AG04450 (cell line): ENCODE data around the gene PTTG2. TPM values are rescaled to one million over a fixed set of nuclear protein-coding genes. Genes with fewer than 3 reads are reported as not detected.
"Not testable (repeated sequence)": the region's sequence is repeated elsewhere in the genome, so short reads cannot be mapped to it uniquely, and the experiment has no call there.

Source experiments
- CTCF ChIA-PET: fragments of 300-600, 350-600 bp; formaldehyde crosslinking; extraction: SDS; loops from one replicate; lab custom pipeline; 2022; ENCODE audit warnings: antibody characterized with exemption, inconsistent platforms; lab: Charles Lee
- POLR2A ChIA-PET: fragments of 350-600 bp; formaldehyde crosslinking; extraction: SDS; loops from one replicate; lab custom pipeline; 2021; ENCODE audit warnings: antibody characterized with exemption, inconsistent platforms; lab: Yijun Ruan, JAX
- DNase-seq: peaks from one replicate; pipeline ENCODE4 v3.0.0-alpha.2; 2011; ENCODE audit warnings: low read depth, low spot score
- H3K27ac ChIP-seq: one replicate; pipeline ENCODE4 v1.5.1; 2012; ENCODE audit warnings: low read depth, low read length, control low read depth
- H3K27me3 ChIP-seq: one replicate; pipeline ENCODE4 v1.6.0; 2012; ENCODE audit warnings: low read length; ENCODE audit not compliant: control insufficient read depth, insufficient read depth
- H3K4me3 ChIP-seq: 2 replicates; pipeline ENCODE4 v1.5.1; 2011; ENCODE audit warnings: mild to moderate bottlenecking, low read depth, low read length, control low read depth
- H3K9me3 ChIP-seq: 2 replicates; pipeline ENCODE4 v1.5.1; 2012; ENCODE audit warnings: low read length; ENCODE audit not compliant: control insufficient read depth, insufficient read depth
- CTCF ChIP-seq: IDR thresholded peaks from 2 replicates; pipeline ENCODE4 v1.5.1; 2011; ENCODE audit warnings: low read depth, low read length, control low read depth, inconsistent platforms
- polyA minus RNA-seq: library from RNA; depleted of rRNA, polyadenylated mRNA; stranded (reverse); fragments of >200 nt; gene quantifications from 2 replicates; pipeline ENCODE4 v1.2.3, GENCODE V29; 2011; rRNA and poly(A)+ RNA removed
- polyA plus RNA-seq: library from polyadenylated mRNA; depleted of rRNA; stranded (reverse); fragments of >200 nt; gene quantifications from 2 replicates; pipeline ENCODE4 v1.2.3, GENCODE V29; 2011; rRNA removed

PTTG2 gene
- not detected in 2 replicates for polyA plus RNA-seq
- polyA minus RNA-seq = not detected in 2 replicates

GRCh38 chr4:37960098-37960497, at the start of gene PTTG2:
Gene PTTG2 (plus strand): TSS chr4:37960398. CDS start chr4:37960435, 37 bp downstream.
- no peak within 1 kb of the TSS for H3K27ac ChIP-seq
- H3K9me3 ChIP-seq = no peaks in the 10 kb centered on the region; the same call in 1 of the 2 replicates
- H3K27me3 ChIP-seq = peaks cover 7% of the 10 kb centered on the region
- no peak for DNase-seq
- CTCF ChIA-PET = no interaction called here
- H3K4me3 ChIP-seq = no peak within 1 kb of the TSS
- POLR2A ChIA-PET = no interaction called here
- no peak for TF ChIP-seq CTCF

GRCh38 chr4:37914539-37914938, 45.7 kb upstream of the PTTG2 start:
- Histone ChIP-seq H3K4me3 (no peak overlapping the region), H3K9me3 (no peaks in the 10 kb centered on the region), H3K27me3 (peaks cover 4% of the 10 kb centered on the region), H3K27ac (no peak overlapping the region)
- CTCF ChIA-PET = interaction anchor here (0.6 kb wide), 1 partner anchor 89 kb away, joined by 3 read pairs; no protein-coding TSS in a partner anchor
- no peak for DNase-seq
- no peak for TF ChIP-seq CTCF
- POLR2A ChIA-PET = no interaction called here

- DNase-seq = no peak
- Histone ChIP-seq H3K27me3 (peaks cover 4% of the 10 kb centered on the region), H3K4me3 (no peak overlapping the region), H3K27ac (no peak overlapping the region), H3K9me3 (no peaks in the 10 kb centered on the region)
- no peak for TF ChIP-seq CTCF
- ChIA-PET POLR2A (no interaction called here), CTCF (interaction anchor here (1.1 kb wide), 1 partner anchor 18 kb away, joined by 3 read pairs; no protein-coding TSS in a partner anchor)
Observed at GRCh38 chr4:37917388-37917787, 42.8 kb upstream of the PTTG2 start.

GRCh38 chr4:37918653-37919052, 41.5 kb upstream of the PTTG2 start:
- H3K9me3 ChIP-seq = no peaks in the 10 kb centered on the region
- H3K27ac ChIP-seq = no peak overlapping the region
- no peak for DNase-seq
- POLR2A ChIA-PET = no interaction called here
- peaks cover 4% of the 10 kb centered on the region for H3K27me3 ChIP-seq
- no peak for TF ChIP-seq CTCF
- CTCF ChIA-PET = interaction anchor here (1.1 kb wide), 1 partner anchor 17 kb away, joined by 3 read pairs; no protein-coding TSS in a partner anchor
- H3K4me3 ChIP-seq = no peak overlapping the region

- ChIA-PET CTCF (no interaction called here), POLR2A (no interaction called here)
- no peak overlapping the region for H3K4me3 ChIP-seq
- no peak for DNase-seq
- H3K27me3 ChIP-seq = peaks cover 9% of the 10 kb centered on the region
- H3K9me3 ChIP-seq = no peaks in the 10 kb centered on the region
- TF ChIP-seq CTCF = no peak
- H3K27ac ChIP-seq = no peak overlapping the region
Observed at GRCh38 chr4:37922328-37922727, 37.9 kb upstream of the PTTG2 start.

GRCh38 chr4:37923089-37923488, 37.1 kb upstream of the PTTG2 start:
- H3K9me3 ChIP-seq, CTCF ChIA-PET, H3K27ac ChIP-seq, DNase-seq, H3K4me3 ChIP-seq, H3K27me3 ChIP-seq: not testable (repeated sequence)
- POLR2A ChIA-PET = interaction anchor here (0.7 kb wide), 1 partner anchor 46 kb away, joined by 5 read pairs; no protein-coding TSS in a partner anchor
